GM19043 (cell line): ENCODE measurements around the gene NCAPG.

ENCODE experiments used
- ATAC-seq: cut with Tn5 transposase; IDR thresholded peaks from one replicate; pipeline ENCODE4 v1.9.1; 2021; ENCODE audit warnings: low read depth; ENCODE audit not compliant: unreplicated experiment

Gene NCAPG, protein sequence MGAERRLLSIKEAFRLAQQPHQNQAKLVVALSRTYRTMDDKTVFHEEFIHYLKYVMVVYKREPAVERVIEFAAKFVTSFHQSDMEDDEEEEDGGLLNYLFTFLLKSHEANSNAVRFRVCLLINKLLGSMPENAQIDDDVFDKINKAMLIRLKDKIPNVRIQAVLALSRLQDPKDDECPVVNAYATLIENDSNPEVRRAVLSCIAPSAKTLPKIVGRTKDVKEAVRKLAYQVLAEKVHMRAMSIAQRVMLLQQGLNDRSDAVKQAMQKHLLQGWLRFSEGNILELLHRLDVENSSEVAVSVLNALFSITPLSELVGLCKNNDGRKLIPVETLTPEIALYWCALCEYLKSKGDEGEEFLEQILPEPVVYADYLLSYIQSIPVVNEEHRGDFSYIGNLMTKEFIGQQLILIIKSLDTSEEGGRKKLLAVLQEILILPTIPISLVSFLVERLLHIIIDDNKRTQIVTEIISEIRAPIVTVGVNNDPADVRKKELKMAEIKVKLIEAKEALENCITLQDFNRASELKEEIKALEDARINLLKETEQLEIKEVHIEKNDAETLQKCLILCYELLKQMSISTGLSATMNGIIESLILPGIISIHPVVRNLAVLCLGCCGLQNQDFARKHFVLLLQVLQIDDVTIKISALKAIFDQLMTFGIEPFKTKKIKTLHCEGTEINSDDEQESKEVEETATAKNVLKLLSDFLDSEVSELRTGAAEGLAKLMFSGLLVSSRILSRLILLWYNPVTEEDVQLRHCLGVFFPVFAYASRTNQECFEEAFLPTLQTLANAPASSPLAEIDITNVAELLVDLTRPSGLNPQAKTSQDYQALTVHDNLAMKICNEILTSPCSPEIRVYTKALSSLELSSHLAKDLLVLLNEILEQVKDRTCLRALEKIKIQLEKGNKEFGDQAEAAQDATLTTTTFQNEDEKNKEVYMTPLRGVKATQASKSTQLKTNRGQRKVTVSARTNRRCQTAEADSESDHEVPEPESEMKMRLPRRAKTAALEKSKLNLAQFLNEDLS

DNA sequence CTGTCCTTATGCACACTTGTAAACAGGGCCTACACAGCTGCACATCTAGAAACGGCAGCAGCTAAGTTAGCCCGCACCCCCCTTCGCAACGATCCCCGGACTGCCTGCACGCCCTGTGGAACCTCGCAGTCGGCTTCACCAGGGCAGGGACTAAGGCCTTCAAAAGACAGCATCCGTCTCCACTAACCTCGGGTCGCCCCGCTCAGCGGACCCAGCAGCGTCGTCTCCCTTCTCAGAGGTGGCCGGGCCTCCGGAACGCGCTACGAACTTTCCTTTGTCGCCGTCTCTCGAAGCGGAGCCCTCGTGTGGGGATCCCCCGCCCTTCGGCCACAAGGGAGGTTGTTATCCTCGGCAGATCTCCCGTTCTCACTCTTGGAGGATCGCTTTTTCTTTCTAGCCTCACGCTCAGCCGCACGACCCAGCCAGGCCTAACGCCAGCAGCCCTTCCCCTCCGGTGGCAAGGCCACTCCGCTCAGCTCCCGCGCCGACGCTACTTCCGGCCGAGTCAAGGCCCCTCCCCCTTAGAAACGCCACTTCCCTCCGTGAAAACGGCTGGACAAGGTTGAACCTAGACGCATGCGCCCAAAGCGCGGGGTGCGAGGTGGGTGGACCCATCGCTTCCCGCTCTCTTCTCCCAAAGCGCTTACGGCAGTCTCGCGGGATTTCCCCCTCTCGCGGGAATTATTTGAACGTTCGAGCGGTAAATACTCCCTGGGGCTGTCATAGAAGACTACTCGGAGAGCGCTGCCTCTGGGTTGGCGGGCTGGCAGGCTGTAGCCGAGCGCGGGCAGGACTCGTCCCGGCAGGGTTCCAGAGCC lies at the start of gene NCAPG, which contains the start of gene DCAF16:
Gene NCAPG (plus strand): TSS at position 720 of the 818 bp plus-strand sequence. CDS start 99 bp downstream, outside the sequence.
Gene DCAF16 (minus strand): TSS at position 498 of the 818 bp plus-strand sequence. CDS start 6,616 bp downstream, outside the sequence.
- peak; percentile 83 for ATAC-seq

DNA sequence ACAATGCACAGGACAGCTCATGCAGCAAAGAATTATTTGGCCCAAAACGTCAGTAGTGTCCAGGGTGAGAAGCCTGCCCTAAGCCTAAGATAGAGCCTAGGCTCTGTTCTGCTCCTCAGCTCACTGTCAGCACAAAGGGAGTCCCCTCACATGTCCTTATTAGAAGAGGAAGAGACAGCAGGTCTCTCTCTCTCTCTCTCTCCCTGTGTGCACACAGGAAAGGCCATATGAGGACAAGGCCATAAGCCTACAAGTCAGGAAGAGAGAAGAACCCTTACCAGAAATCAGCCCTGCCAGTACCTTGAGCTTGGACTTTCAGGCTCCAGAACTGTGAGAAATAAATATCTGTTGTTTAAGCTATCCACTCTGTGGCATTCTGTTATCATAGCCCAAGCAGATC lies 49.7 kb upstream of the NCAPG start:
- no peak for ATAC-seq

DNA sequence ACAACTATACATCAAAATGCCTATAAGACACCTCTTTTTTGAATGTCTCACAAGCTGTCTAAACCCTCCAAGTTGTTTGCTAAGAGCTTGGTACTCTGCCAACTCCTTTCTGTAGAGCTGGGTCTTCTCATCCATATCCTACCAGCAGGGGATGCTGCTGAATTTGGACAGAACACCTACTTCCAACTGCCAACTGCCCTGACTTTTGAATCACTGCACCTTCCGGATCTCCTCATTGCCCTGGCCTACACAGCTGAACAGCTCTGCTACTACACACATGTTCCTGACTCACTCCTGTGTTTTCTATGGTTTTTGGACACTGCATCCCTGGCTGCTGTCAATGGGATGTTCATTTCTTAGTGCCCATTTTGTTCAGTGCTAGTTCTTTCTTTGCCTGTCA lies 48.1 kb upstream of the NCAPG start:
- ATAC-seq, result no peak

DNA sequence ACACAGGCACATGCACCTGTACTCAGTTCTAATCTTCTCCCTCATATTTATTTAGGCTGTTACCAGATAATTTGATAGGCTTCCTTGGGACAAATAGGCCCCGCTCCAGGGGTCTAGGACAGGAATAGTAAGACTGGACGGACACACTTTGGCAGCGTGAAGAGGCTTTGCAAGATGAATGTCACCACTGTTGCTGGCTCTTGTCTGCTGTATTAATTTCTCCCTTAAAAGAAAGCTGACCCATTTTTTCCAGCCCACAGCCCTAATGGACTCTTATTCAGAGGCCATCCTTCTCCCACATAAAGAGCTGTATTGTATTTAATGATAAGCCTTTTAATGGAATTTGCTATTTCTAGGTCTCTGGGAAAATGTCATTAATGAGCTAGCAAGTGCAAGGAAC lies 47.4 kb upstream of the NCAPG start:
- ATAC-seq, result no peak

DNA sequence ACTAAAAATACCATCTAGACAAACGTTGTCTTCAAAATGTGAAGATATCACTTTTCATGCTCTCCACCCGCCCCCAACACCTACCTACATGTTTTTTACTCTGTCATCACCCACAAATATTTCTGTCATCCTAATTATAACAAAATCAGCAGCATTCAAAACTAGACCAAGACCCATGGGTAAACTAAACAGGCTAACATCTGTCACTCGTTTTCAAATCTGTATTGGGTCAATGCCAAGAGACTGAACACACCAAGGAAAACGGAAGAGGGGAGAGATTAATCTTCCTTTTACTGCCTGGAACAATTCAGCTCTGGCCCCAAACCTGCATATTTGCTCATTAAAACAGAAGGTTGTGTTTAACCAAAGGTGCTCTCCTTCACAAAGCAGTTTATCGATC lies 46.8 kb upstream of the NCAPG start:
- no peak for ATAC-seq

DNA sequence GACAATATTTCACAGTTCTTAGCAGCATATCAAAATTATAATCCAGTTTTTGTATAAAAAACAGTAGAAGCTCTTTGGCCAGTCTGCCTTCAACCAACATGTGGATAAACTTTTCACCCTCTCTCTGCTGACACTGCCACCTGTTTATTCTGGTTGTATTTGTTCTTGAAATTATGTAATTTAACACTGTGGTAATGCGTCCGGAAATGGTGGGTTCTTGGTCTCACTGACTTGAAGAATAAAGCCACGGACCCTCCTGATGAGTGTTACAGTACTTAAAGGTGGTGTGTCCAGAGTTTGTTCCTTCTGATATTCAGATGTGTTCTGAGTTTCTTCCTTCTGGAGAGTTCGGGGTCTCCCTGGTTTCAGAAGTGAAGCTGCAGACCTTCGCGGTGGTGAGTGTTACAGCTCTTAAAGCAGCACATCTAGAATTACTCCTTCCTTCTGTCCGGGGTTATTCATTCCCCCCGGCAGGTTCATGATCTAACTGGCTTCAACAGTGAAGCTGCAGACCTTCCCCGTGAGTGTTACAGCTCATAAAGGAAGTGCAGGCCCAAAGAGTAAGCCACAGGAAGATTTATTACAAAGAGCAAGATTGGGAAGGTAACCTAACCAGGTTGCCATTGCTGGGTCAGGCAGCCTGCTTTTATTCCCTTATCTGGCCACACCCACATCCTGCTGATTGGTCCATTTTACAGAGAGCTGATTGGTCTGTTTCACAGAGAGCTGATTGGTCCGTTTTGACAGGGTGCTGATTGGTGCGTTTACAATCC lies 45.1 kb upstream of the NCAPG start:
- no peak for ATAC-seq

DNA sequence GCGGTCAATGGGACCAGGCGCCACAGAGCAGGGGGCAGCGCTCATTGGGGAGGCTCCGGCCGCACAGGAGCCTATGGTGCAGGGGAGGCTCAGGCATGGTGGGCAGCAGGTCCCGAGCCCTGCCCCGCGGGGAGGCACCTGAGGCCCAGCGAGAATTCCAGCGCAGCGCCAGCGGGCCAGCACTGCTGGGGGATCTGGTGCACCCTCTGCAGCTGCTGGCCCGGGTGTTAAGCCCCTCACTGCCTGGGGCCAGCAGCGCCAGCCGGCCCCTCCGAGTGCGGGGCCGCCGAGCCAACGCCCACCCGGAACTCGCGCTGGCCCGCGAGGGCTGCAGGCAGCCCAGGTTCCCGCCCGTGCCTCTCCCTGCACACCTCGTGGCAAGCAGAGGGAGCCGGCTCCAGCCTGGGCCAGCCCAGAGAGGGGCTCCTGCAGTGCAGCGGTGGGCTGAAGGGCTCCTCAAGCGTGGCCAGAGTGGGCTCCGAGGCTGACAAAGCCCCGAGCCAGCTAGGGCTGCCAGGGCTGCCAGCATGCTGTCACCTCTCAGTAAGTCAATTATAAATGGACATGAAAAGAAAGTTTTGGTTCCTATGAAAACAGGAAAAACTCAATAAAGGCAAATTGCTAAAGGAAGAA lies 43.8 kb upstream of the NCAPG start:
- ATAC-seq, result no peak

DNA sequence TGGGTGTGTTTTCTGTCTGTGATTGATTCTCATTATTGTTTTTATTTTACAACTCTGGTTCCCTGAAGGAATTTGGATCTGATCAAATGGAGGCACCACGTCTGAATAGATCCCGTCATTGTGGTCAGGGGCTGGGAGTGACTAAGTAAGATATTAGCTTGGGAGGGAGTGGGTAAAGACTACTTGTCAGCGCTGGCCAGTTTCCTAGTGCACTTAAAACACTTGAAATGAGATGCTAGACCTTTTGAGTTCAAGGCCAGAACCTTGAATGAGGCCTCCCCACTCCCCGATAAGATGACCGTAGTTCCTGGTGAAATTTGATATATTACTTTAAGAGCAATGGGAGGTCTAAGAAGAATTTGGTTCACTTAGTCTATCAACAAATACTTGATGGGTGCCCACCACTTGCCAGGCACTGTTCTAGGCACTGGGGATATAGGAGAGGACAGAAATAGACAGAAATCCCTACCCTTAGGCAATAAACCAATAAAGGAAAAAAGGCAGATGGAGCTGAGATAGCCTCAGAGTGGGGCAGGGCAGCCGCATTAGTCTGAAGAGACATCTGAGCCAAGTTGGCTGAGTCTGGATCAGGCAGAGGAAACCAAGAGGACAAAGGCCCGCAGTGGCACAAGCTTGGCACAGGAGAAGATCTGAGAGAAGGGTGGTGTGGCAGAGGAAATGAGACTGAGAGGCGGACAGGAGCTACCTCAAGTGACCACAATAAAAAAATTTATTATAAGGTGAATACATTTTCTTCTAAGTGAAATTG lies 41.2 kb upstream of the NCAPG start:
- no peak for ATAC-seq

DNA sequence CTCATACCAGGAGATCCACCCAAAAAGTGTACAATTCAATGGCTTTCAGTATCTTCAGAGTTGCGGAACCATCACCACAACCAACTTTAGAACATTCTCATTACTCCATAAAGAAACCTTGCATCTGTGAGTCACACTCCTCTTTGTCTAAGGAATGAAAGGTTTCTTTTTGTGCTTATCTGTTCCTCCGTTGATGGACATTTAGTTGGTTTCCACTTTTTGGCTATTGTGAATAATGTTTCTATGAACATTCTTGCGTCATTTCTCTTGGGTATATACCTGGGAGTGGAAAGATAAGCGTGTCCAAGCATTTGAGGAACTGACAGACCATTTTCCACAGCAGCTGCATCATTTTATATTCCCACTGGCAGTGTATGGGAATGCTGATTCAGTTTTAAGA lies 39.9 kb upstream of the NCAPG start:
- no peak for ATAC-seq

DNA sequence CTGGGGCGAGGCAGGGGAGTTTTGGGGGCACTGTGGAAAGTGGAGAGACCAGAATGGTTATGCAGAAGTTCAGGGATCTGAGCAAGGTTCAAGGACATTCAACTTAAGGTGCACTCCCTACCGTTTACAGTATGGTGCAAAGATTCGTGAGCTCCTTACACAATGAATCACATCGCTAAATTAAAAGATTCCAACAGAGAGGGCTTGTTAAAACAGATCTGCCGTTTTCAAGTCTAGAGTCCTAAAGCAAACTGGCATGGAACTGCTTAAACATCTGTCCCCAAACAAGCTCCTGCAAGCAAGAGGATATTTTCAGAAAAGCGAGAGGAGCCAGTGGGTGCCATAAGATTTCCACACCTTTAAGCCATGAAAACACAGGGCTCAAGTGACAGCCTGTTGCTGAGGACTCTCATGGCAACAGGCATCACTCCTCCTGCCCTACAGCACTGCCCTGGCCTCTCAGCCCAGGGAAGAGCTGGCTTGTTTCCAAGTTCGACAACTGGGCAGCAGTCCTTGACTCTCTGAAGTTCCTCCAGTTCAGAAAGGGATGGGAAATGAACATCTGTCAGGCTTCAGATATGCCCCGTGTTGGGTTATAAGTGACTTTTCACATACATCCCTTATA lies 39.4 kb upstream of the NCAPG start:
- ATAC-seq, result no peak

DNA sequence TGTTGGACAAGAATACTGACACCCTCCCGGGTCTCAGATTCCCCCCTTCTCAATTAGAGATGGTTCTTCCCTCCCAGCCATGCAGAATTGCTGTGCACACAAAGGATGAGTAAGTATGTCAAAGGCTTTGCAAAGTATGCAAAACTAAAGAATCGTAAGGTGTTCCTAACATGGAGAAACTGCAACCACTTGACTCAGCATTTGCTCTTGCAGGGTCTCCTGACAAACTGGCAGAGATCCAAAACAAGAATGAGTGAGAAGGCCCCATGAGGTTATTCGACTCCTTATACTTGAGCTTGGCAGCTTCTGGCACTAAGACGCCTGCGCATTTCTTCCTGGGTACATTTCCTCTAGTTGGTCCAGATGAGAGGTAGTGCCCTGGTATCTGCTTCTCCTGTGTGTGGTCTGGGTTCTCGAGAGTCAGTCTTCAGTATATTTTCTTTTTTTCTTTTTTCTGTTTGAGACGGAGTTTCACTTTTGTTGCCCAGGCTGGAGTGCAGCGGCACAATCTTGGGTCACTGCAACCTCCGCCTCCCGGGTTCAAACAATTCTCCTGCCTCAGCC lies 37.6 kb upstream of the NCAPG start:
- no peak for ATAC-seq

DNA sequence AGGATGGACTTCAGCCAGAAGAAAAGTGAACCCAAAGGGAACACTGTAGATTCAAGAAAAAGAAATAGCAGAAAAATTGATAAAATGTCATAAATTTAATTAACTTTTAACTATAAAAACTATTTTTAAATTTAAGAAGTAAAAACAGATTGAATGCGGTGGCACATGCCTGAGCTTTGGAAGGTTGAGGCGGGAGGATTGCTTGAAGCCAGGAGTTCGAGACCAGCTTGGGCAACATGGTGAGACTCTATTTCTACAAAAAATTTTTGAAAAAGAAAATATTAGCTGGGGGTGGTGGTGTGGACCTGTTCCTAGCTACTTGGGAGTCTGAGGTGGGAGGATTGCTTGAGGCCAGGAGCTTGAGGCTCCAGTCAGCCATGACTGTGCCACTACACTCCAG lies 32.3 kb upstream of the NCAPG start:
- ATAC-seq, result no peak

DNA sequence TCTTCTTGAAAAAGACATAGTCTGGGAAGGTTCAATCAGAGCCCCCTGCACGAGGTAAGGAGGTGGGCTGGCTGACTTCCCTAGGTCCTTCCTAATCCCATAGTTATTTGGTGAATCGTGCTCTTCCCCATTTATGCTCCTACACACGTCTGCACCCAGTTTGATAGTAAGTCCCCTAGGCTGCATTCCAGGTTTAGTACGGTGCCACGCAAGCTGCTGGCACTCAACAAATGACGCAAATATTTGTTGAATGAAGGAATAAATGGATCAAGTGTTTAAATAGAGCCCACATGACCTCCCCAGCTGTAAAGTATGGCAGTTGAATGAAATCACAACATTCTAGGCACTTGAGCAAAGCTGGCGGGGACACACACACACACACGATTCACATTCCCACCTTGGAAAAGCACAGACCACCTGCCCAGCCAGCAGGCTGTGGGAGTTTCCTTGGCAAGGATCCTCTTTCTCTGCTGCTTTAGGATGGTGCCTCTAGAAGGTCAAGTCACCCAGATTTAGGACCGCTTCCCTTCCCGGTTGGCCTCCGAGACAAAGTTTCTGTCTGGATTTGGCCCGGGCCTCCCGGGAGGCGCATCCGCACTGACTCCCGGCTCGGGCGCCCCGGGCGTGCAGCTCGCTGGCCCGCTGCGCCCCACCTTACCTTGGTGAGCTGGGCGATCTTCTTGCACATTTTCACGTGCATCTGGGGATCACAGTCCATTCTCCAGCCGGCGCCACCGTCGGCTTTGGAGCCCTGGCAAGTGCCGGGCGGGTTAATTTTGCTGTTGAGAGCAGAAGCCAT lies 30.1 kb upstream of the NCAPG start:
- peak; percentile 34 for ATAC-seq

DNA sequence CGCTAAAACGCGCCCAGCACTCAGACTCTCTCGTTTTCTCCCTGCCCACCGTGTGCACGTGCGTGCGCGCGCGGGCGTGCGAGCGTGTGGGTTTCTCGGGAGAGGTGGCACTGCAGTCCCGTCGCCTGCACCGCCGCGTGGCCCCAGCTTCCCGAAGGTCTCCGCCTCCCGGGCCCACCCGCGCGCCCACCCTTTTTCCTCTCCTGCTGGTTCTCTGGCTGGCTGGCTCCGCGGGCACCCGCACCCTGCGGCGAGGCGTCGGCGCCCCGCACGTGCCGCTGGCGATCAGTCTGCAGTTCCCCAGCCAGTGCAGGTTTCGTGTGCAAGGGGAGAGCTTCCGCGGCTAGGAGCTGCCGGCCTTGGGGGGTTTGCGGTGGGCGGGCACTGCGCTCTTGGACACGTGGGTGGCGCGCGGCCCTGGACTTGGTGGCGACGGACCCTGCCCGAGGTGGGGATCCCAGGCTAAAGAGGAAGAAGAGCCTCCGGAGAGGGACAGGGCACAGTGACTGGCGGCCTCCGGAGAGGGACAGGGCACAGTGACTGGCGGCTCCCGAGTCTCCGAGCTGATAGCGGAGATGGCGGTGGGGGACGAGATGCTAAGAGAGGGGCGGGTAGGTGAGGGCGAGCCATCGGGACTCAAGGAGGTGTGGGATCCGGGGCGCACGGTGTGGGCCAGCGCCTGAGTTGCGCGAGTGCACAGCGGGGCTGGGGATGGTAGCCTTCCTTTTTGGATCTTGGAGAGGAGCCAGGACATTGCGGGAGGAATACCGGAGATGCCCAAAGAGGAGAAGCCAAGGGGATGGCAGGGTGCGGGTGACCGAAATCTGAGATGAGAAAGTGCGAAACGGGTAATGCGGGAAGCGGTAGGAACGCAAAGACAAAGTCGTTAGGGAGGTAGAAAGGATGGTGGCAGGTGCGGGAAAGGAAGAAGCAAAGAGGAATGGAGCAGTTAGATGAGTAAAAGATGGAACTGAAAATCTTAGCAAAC lies 29.2 kb upstream of the NCAPG start, which contains the start of gene FAM184B:
Gene FAM184B (minus strand): TSS at position 322 of the 988 bp plus-strand sequence. CDS start 322 bp downstream, outside the sequence.
- peak; percentile 37 for ATAC-seq

DNA sequence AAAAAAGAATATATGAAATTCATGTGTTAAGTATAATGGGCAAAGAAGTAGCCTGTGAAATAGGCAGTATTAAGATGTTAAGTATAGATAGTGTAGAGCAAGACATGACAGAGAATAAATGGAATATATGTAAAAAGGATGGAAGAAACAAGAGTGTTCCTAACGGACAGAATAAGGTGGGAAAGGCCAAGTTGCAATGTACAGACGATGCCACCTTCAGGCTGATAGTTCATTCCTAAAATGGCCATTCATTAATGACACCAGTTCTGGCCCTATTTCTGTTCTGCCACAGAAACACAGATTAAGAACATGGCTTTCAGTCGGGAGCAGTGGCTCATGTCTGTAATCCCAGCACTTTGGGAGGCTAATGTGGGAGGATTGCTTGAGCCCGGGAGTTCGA lies 24.9 kb upstream of the NCAPG start:
- ATAC-seq, result no peak

DNA sequence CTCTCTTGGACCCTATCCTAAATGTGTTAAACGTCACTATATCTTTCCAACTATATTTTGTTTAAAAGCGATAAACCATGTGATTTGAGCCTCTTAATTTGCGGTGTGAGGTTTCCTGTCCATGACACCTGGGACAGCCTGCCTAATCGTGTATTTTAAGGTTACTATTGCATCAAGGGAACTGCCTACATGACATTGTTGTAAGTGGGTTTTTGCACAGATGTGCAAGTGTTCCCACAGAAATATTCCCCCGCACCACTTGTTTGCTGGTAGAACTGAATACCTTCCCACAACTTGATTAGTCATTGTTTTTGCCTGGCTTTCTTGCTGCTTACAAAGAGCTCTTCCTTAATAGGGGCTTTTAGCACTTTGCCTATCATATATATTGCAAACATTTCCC lies 24.2 kb upstream of the NCAPG start:
- ATAC-seq, result no peak
